ENCODE data around the gene KRT6B.

DNA sequence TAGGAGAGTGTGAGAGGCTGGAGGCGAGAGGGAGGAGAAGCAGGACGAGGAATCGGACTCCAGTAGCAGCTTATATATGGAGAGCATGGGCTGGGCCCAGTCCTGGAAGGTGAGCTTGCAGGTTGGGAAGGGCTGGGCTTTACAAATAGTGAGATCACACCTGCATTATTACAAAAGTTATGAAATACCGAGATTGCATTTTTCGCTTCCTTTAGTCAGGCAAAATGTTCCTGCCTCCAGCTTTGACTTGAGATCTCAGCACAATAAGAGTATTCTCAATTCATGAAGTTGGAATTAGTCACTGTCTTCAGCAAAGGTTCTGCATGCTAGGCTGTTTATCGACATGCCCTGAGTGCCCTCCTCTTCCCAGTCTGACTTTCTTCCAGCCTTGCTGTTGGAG, at the start of gene KRT6B:
- TF ChIP-seq CHD1 (IDR thresholded peaks at IDR 0.05; ENCODE audit: low read depth, low read length) (no peak), RAD21 (IDR thresholded peaks at IDR 0.05 in 1 of 2, conservative IDR thresholded peaks at IDR 0.05 in 1 of 2; ENCODE audit: low read depth in 2 of 2, low read length in 2 of 2) (no peak), SIN3A (conservative IDR thresholded peaks at IDR 0.05 in 1 of 2, IDR thresholded peaks at IDR 0.05 in 1 of 2; ENCODE audit: low read depth in 1 of 2, low read length in 2 of 2) (no peak), POLR2A (IDR thresholded peaks at IDR 0.05; ENCODE audit: control extremely low read depth in 1 of 2, low read depth in 2 of 2, low read length in 2 of 2) (no peak), RNF2 (IDR thresholded peaks at IDR 0.05; ENCODE audit: borderline replicate concordance, low read depth, low read length, missing control alignments, poor library complexity, severe bottlenecking) (no peak), RXRA (IDR thresholded peaks at IDR 0.05; ENCODE audit: insufficient read depth, low read depth, low read length) (no peak), PHF8 (conservative IDR thresholded peaks at IDR 0.05; ENCODE audit: low read depth, low read length) (no peak), SRF (IDR thresholded peaks at IDR 0.05; ENCODE audit: low read depth, low read length) (no peak), TAF1 (IDR thresholded peaks at IDR 0.05; ENCODE audit: low read depth, low read length) (no peak), CEBPB (IDR thresholded peaks at IDR 0.05; ENCODE audit: low read depth, low read length) (no peak), EZH2 (IDR thresholded peaks at IDR 0.05; ENCODE audit: low read depth, low read length, severe bottlenecking) (no peak), JUND (IDR thresholded peaks at IDR 0.05; ENCODE audit: low read length) (no peak), TEAD4 (IDR thresholded peaks at IDR 0.05; ENCODE audit: low read depth, low read length) (no peak)
- TF ChIP-seq, protein P1, sequence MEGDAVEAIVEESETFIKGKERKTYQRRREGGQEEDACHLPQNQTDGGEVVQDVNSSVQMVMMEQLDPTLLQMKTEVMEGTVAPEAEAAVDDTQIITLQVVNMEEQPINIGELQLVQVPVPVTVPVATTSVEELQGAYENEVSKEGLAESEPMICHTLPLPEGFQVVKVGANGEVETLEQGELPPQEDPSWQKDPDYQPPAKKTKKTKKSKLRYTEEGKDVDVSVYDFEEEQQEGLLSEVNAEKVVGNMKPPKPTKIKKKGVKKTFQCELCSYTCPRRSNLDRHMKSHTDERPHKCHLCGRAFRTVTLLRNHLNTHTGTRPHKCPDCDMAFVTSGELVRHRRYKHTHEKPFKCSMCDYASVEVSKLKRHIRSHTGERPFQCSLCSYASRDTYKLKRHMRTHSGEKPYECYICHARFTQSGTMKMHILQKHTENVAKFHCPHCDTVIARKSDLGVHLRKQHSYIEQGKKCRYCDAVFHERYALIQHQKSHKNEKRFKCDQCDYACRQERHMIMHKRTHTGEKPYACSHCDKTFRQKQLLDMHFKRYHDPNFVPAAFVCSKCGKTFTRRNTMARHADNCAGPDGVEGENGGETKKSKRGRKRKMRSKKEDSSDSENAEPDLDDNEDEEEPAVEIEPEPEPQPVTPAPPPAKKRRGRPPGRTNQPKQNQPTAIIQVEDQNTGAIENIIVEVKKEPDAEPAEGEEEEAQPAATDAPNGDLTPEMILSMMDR (IDR thresholded peaks at IDR 0.05; ENCODE audit: control extremely low read depth in 1 of 3, insufficient read depth in 1 of 3, low read depth in 1 of 3, low read length in 3 of 3): no peak
